DMS114 treated with DMSO at 0.1 percent for 48 hours (cell line): ENCODE results near the gene CYP27A1.
A peak's percentile ranks its signal among the peaks of the same experiment; 100 is the strongest.
"Not testable (repeated sequence)": the region's sequence is repeated elsewhere in the genome, so short reads cannot be mapped to it uniquely, and the experiment has no call there.

ENCODE experiments used
- DNase-seq: peaks from one replicate; lab custom pipeline; 2025; ENCODE audit not compliant: unreplicated experiment; lab: John Stamatoyannopoulos, UW

Gene CYP27A1

GRCh38 chr2:218830526-218831306 lies 48.8 kb downstream of the CYP27A1 start:
- no peak for DNase-seq

- no peak for DNase-seq
These were observed 49.5 kb downstream of the CYP27A1 start, which contains the start of gene PRKAG3 for GRCh38 chr2:218831378-218831990. TSS of gene PRKAG3 (minus strand) at chr2:218831803.

GRCh38 chr2:218832081-218832480 lies 50.1 kb downstream of the CYP27A1 start:
- DNase-seq, result no peak

- DNase-seq, result no peak
These were observed 50.6 kb downstream of the CYP27A1 start for GRCh38 chr2:218832520-218832919.

GRCh38 chr2:218833023-218833609 lies 51.2 kb downstream of the CYP27A1 start:
- DNase-seq, result no peak

- no peak for DNase-seq
These were observed 52.7 kb downstream of the CYP27A1 start for GRCh38 chr2:218834685-218835084.

GRCh38 chr2:218837495-218837894 lies 55.5 kb downstream of the CYP27A1 start:
- no peak for DNase-seq

GRCh38 chr2:218839430-218839829 lies 57.5 kb downstream of the CYP27A1 start:
- DNase-seq, result no peak

- no peak for DNase-seq
These were observed 57.9 kb downstream of the CYP27A1 start for GRCh38 chr2:218839888-218840287.

GRCh38 chr2:218844334-218844733 lies 62.4 kb downstream of the CYP27A1 start:
- DNase-seq, result not testable (repeated sequence)

GRCh38 chr2:218846963-218847362 lies 65.0 kb downstream of the CYP27A1 start:
- not testable (repeated sequence) for DNase-seq

- no peak for DNase-seq
These were observed 67.8 kb downstream of the CYP27A1 start for GRCh38 chr2:218849721-218850120.

GRCh38 chr2:218850796-218851195 lies 68.8 kb downstream of the CYP27A1 start:
- DNase-seq, result no peak

- no peak for DNase-seq
These were observed 69.3 kb downstream of the CYP27A1 start for GRCh38 chr2:218851286-218851685.

- peak; percentile 28 for DNase-seq
These were observed 71.1 kb downstream of the CYP27A1 start for GRCh38 chr2:218852911-218853667.

GRCh38 chr2:218853766-218854165 lies 71.8 kb downstream of the CYP27A1 start:
- DNase-seq, result no peak

- no peak for DNase-seq
These were observed 72.9 kb downstream of the CYP27A1 start for GRCh38 chr2:218854860-218855259.

- no peak for DNase-seq
These were observed 73.6 kb downstream of the CYP27A1 start for GRCh38 chr2:218855305-218856166.

GRCh38 chr2:218856167-218856895 lies 74.4 kb downstream of the CYP27A1 start:
- DNase-seq, result no peak

GRCh38 chr2:218856896-218857243 lies 74.9 kb downstream of the CYP27A1 start:
- no peak for DNase-seq
